Endothelial cell of umbilical vein (primary cell): ENCODE data around the gene GABPB1. TPM values are rescaled to one million over a fixed set of nuclear protein-coding genes. Genes with fewer than 3 reads are reported as not detected.

ENCODE experiments used
- BruUV-seq: library from RNA; stranded (reverse); fragments of 400-500 nt; replicated peaks from 2 replicates; lab custom pipeline; 2021; lab: Mats Ljungman, UMichigan
- CTCF ChIA-PET: fragments of 300-600, 350-600 bp; sonication (Branson Sonifier 250); formaldehyde crosslinking; loops from one replicate; lab custom pipeline; 2021; ENCODE audit warnings: antibody characterized with exemption, inconsistent platforms; lab: Charles Lee
- POLR2A ChIA-PET: fragments of 300-600, 350-600 bp; sonication (Branson Sonifier 250); formaldehyde crosslinking; loops from one replicate; lab custom pipeline; 2021; ENCODE audit warnings: antibody characterized with exemption, inconsistent platforms; lab: Charles Lee
- DNase-seq: peaks from one replicate; pipeline ENCODE4 v3.0.0-alpha.2; 2011; ENCODE audit warnings: low read depth, low spot score
- FAIRE-seq: peaks from 2 replicates; lab custom pipeline; 2011; peaks lifted over from hg19 to GRCh38; lab: Jason Lieb, UNC
- H2AFZ ChIP-seq: 2 replicates; pipeline ENCODE4 v1.6.0; 2012; ENCODE audit warnings: low read depth, low read length, control low read depth, inconsistent platforms
- H3K27ac ChIP-seq: 2 replicates; pipeline ENCODE4 v1.5.1; 2011; ENCODE audit warnings: low read depth, mild to moderate bottlenecking, control low read depth, low read length, moderate library complexity; ENCODE audit not compliant: insufficient read depth
- H3K27me3 ChIP-seq, 2 experiments: 2 replicates each; pipeline versions ENCODE4 v1.6.0 to v1.6.1; 2011; ENCODE audit warnings: low read length in 2 of 2, mixed read lengths in 1 of 2; ENCODE audit not compliant: control insufficient read depth in 2 of 2, insufficient read depth in 2 of 2
- H3K36me3 ChIP-seq, 2 experiments: 2 replicates in 1 of 2; 3 replicates in 1 of 2; pipeline ENCODE4 v1.5.1; 2011; ENCODE audit warnings: low read length in 2 of 2, mild to moderate bottlenecking in 1 of 2, moderate library complexity in 1 of 2; ENCODE audit not compliant: control insufficient read depth in 2 of 2, insufficient read depth in 2 of 2; ENCODE audit errors: extremely low read depth in 1 of 2
- H3K4me1 ChIP-seq: 3 replicates; pipeline ENCODE4 v1.5.1; 2011; ENCODE audit warnings: mild to moderate bottlenecking, low read length; ENCODE audit not compliant: control insufficient read depth, insufficient read depth; ENCODE audit errors: extremely low read depth
- H3K4me2 ChIP-seq: 2 replicates; pipeline ENCODE4 v1.6.1; 2011; ENCODE audit warnings: low read length, control low read depth, mixed read lengths; ENCODE audit not compliant: insufficient read depth
- H3K4me3 ChIP-seq, 3 experiments: fragments of 200-600 bp in 1 of 3; sonication (generic), shearing (Covaris generic) in 1 of 3; replicated peaks in 1 of 3; 2 replicates each; pipeline ENCODE4 v1.5.1; 2011 to 2016; ENCODE audit warnings: control low read depth in 3 of 3, low read length in 3 of 3, mild to moderate bottlenecking in 2 of 3, inconsistent platforms in 1 of 3, low read depth in 1 of 3, moderate library complexity in 1 of 3; ENCODE audit not compliant: insufficient read depth in 1 of 3
- H3K79me2 ChIP-seq: 2 replicates; pipeline ENCODE4 v1.6.0; 2012; ENCODE audit warnings: low read length, inconsistent platforms; ENCODE audit not compliant: control insufficient read depth, insufficient read depth
- H3K9ac ChIP-seq: replicated peaks from 2 replicates; pipeline ENCODE3; 2011; ENCODE audit warnings: low read length, control low read depth; ENCODE audit not compliant: insufficient read depth; ENCODE audit errors: extremely low read depth
- H3K9me1 ChIP-seq: replicated peaks from 3 replicates; pipeline ENCODE4 v1.6.0; 2011; ENCODE audit warnings: mild to moderate bottlenecking, low read length; ENCODE audit not compliant: control insufficient read depth, insufficient read depth; ENCODE audit errors: extremely low read depth
- H3K9me3 ChIP-seq: replicated peaks from 2 replicates; pipeline ENCODE4 v1.5.1; 2012; ENCODE audit warnings: low read length, inconsistent platforms; ENCODE audit not compliant: control insufficient read depth, insufficient read depth
- H4K20me1 ChIP-seq: replicated peaks from 2 replicates; pipeline ENCODE3; 2011; ENCODE audit warnings: mild to moderate bottlenecking, low read length; ENCODE audit not compliant: control insufficient read depth, insufficient read depth; ENCODE audit errors: extremely low read depth
- EZH2 ChIP-seq: IDR thresholded peaks from 2 replicates; pipeline ENCODE4 v1.6.1; 2012; ENCODE audit warnings: borderline replicate concordance, low read depth, mild to moderate bottlenecking, moderate library complexity, low read length, inconsistent platforms; ENCODE audit not compliant: severe bottlenecking
- FOS ChIP-seq: IDR thresholded peaks from 2 replicates; pipeline ENCODE4 v1.6.1; 2011; ENCODE audit warnings: mild to moderate bottlenecking, low read length, moderate library complexity, borderline replicate concordance; ENCODE audit not compliant: insufficient read depth
- GATA2 ChIP-seq: IDR thresholded peaks from 2 replicates; pipeline ENCODE4 v1.7.0; 2011; ENCODE audit warnings: low read depth, mild to moderate bottlenecking, moderate library complexity, mixed read lengths, low read length; ENCODE audit not compliant: insufficient read length, insufficient read depth
- JUN ChIP-seq: IDR thresholded peaks from 2 replicates; pipeline ENCODE4 v1.6.1; 2011; ENCODE audit warnings: borderline replicate concordance, low read depth; ENCODE audit not compliant: insufficient read length, insufficient read depth
- MYC ChIP-seq: IDR thresholded peaks from one replicate; pipeline ENCODE4 v1.6.1; 2011; ENCODE audit warnings: mild to moderate bottlenecking, low read depth, low read length
- POLR2A ChIP-seq: IDR thresholded peaks from 2 replicates; pipeline ENCODE4 v1.6.1; 2012; ENCODE audit warnings: low read depth, mild to moderate bottlenecking, control low read depth, low read length
- POLR2AphosphoS5 ChIP-seq: IDR thresholded peaks from 2 replicates; pipeline ENCODE4 v1.6.1; 2012; ENCODE audit warnings: low read depth, mild to moderate bottlenecking, control low read depth, low read length, moderate library complexity; ENCODE audit not compliant: insufficient read depth
- dilution Hi-C: fragments of 300-500 bp; cut with MboI; formaldehyde crosslinking; loops from one replicate; pipeline ENCODE4 v1.15.0; 2019; ENCODE audit warnings: low sequenced_read_pairs; ENCODE audit not compliant: extremely low pct_ligation_motif_present
- intact Hi-C: fragments of 100-400 bp; cut with micrococcal nuclease; formaldehyde crosslinking; loops from one replicate; pipeline ENCODE4 v1.10.0; 2022
- polyA plus RNA-seq, 4 experiments: library from polyadenylated mRNA; depleted of rRNA in 3 of 4; stranded (reverse) in 3 of 4; unstranded in 1 of 4; fragments of >200 nt; gene quantifications; 2 replicates each; pipeline versions ENCODE4 v1.2.1 to v1.2.3, GENCODE V29; 2011 to 2012; ENCODE audit warnings: missing spikeins in 1 of 4
- total RNA-seq: library from RNA; stranded (reverse); gene quantifications from 2 replicates; pipeline ENCODE4 v1.2.3, GENCODE V29; 2021
- TF ChIP-seq, protein P1 (sequence below): IDR thresholded peaks from 2 replicates; pipeline ENCODE4 v1.6.1; 2011; ENCODE audit not compliant: insufficient read depth, insufficient read length
- TF ChIP-seq, protein P2 (sequence below), 2 donors: IDR thresholded peaks; 1 replicate in 1 of 2; 2 replicates in 1 of 2; pipeline ENCODE4 v1.5.1; 2011; ENCODE audit warnings: low read length in 2 of 2, mild to moderate bottlenecking in 2 of 2, moderate library complexity in 2 of 2, control low read depth in 1 of 2, inconsistent platforms in 1 of 2, low read depth in 1 of 2; ENCODE audit not compliant: insufficient read depth in 1 of 2; ENCODE audit errors: extremely low read depth in 1 of 2

The GABPB1 gene
- total and polyA plus RNA-seq, 2 donors (not counting 3 experiments of a cell fraction or from before 2014, with no cell fraction given), result 42.3 to 59.7 TPM

DNA sequence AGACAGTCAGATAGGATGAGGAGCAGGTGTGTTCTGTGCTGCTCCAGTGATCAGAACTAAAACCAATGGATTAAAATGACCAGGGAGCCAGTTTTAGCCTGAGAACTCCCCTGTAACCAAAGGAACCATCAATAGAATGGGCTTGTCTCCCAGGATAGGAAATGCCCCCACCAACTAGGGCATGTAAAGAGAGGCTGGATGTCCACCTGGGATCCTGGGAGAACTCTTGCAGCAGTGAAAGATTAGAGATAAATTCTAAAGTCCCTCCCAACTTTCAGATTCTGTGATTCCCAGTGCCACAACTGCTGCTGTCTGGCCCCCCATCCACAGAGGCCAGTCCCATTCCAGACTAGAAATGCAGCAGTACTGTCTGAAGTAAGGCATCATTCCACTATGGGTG lies 123.2 kb downstream of the GABPB1 start:
- ChIA-PET CTCF (no interaction called here), POLR2A (no interaction called here)
- Histone ChIP-seq H3K4me2 (no peak overlapping the region), H3K27me3 (no peaks in the 10 kb centered on the region), H3K4me3 (no peak overlapping the region), H2AFZ (no peak overlapping the region), H3K9me3 (no peaks in the 10 kb centered on the region), H3K9ac (no peak overlapping the region), H3K79me2 (no peaks in the 10 kb centered on the region), H3K36me3 (no peaks in the 10 kb centered on the region), H3K4me1 (no peaks in the 10 kb centered on the region), H4K20me1 (no peaks in the 10 kb centered on the region), H3K9me1 (no peaks in the 10 kb centered on the region), H3K27ac (no peak overlapping the region)
- no TSS peak for BruUV-seq
- intact Hi-C loops (no loop called here), dilution Hi-C loops (no loop called here)
- FAIRE-seq (no peak), DNase-seq (no peak)
- TF ChIP-seq POLR2AphosphoS5 (no peak), GATA2 (no peak), POLR2A (no peak)

DNA sequence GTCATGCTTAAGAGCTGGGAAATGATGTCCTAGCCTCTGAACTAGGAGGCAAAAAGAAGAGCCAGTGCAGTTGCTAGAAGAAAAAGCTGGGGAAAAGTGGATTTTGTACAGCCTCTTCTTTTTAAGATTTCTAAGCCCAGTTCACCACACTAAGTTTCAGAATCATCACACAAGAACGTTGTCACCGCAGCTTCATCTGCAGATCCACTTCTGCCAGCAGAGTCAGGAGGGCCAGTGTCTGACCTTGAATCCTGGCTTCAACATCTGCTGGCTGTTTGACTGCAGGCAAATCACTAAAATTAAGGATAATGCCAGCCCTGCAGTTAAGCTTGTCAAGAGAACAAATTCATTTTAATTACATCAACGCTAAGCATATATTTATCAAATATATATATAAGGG lies 125.7 kb downstream of the GABPB1 start:
- H3K4me2 ChIP-seq, result no peak overlapping the region
- no peaks in the 10 kb centered on the region for H3K9me1 ChIP-seq
- no peaks in the 10 kb centered on the region for H4K20me1 ChIP-seq
- no peak overlapping the region for H3K9ac ChIP-seq
- no peak overlapping the region for H2AFZ ChIP-seq
- DNase-seq (no peak), FAIRE-seq (no peak)
- H3K27me3 ChIP-seq, result no peaks in the 10 kb centered on the region
- no TSS peak for BruUV-seq
- ChIA-PET POLR2A (no interaction called here), CTCF (interaction anchor here (0.7 to 1.3 kb wide), 3 partner anchors 10 to 39 kb away, joined by 3 to 5 read pairs (median 3); no protein-coding TSS in a partner anchor)
- dilution Hi-C loops, result no loop called here
- TF ChIP-seq MYC (no peak), POLR2AphosphoS5 (no peak), POLR2A (no peak), EZH2 (no peak), FOS (no peak), JUN (no peak), GATA2 (no peak)
- TF ChIP-seq, protein P1, sequence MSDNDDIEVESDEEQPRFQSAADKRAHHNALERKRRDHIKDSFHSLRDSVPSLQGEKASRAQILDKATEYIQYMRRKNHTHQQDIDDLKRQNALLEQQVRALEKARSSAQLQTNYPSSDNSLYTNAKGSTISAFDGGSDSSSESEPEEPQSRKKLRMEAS, result no peak
- TF ChIP-seq, protein P2, sequence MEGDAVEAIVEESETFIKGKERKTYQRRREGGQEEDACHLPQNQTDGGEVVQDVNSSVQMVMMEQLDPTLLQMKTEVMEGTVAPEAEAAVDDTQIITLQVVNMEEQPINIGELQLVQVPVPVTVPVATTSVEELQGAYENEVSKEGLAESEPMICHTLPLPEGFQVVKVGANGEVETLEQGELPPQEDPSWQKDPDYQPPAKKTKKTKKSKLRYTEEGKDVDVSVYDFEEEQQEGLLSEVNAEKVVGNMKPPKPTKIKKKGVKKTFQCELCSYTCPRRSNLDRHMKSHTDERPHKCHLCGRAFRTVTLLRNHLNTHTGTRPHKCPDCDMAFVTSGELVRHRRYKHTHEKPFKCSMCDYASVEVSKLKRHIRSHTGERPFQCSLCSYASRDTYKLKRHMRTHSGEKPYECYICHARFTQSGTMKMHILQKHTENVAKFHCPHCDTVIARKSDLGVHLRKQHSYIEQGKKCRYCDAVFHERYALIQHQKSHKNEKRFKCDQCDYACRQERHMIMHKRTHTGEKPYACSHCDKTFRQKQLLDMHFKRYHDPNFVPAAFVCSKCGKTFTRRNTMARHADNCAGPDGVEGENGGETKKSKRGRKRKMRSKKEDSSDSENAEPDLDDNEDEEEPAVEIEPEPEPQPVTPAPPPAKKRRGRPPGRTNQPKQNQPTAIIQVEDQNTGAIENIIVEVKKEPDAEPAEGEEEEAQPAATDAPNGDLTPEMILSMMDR (IDR thresholded peaks at IDR 0.05; ENCODE audit: extremely low read depth in 1 of 2, insufficient read depth in 1 of 2, low read depth in 1 of 2, low read length in 2 of 2), result no peak
- H3K4me1 ChIP-seq, result no peaks in the 10 kb centered on the region
- H3K27ac ChIP-seq, result no peak overlapping the region
- no peaks in the 10 kb centered on the region for H3K9me3 ChIP-seq
- H3K79me2 ChIP-seq, result no peaks in the 10 kb centered on the region
- H3K36me3 ChIP-seq, result no peaks in the 10 kb centered on the region
- H3K4me3 ChIP-seq, result no peak overlapping the region
- intact Hi-C loops, result no loop called here
